ENCODE data around the gene TOX3.

The TOX3 gene

GRCh38 chr16:52535076-52535475, 11.9 kb downstream of the TOX3 start:
- DNase-seq = peak; percentile 37

DNA sequence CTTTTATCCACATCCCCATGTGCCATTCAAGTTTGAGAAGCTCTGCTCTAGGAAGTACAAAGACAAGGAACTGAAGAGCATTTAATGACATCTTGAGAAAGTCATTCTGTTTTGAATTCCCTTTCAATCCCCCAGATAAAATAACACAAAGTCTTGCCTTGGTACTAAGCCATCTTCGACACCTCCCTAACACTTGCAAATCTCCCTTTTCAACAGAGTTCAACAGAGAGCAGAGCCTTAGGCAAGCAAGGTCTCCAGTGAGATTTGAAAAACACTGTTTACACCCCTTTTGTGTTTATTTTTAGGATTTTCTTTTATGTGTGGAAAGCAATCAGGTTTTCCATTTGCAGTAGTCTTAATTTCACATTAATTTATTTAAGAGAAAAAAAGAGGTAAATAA, 13.6 kb downstream of the TOX3 start:
- no peak for DNase-seq

DNA sequence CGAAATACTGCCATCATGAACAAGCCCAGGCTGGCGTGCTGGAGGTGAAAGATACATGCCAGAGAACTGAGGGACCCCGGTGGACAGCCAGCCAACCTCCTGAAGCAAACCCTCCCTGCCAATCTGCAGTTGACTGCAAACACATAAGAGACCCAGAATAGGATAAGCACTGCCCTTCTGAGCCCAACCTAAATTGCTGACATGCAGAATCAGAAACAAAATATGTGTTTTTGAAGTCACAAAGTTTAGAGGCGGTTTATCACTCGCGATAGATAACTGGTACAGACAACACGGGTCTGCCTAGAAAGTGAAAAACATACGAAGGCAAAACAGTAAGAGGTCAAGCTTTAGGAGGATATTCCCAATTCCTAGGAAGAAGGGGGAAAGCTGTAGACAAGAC, 14.6 kb downstream of the TOX3 start:
- no peak for DNase-seq

- no peak for DNase-seq
Observed at GRCh38 chr16:52529226-52529625, 17.7 kb downstream of the TOX3 start.

DNA sequence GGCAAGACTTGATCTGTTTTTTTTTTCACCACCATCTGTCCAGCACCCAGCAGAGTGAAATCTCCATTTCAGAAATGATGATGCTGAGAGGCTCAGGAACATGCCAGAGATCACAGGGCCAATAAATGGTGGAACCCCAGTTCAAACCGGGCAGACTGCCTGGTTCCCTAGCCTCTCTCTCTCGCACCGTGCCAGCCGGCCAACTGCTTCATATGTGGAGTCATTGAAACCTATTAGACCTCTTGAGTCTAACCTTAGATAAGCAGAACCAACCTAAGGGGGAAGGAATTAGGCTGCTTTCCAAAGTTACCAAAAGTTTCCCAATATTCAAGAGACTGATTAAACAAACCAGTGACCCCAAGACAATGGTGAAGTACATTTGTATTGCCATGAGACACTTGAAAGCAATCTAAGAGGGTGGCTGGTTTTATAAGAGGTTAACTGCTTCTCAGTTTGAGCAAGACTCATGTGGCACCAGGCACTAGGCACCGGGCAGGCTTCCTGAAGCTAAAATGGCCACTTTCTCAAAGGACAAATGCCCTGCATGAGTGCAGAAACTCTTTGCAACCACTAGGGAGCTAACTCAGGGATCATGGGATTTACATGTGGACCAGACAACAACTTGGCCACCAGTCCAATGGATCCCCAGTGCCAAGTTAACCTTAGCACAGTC, 18.4 kb downstream of the TOX3 start:
- DNase-seq = peak; percentile 31

- no peak for DNase-seq
Observed at GRCh38 chr16:52526830-52527229, 20.1 kb downstream of the TOX3 start.

DNA sequence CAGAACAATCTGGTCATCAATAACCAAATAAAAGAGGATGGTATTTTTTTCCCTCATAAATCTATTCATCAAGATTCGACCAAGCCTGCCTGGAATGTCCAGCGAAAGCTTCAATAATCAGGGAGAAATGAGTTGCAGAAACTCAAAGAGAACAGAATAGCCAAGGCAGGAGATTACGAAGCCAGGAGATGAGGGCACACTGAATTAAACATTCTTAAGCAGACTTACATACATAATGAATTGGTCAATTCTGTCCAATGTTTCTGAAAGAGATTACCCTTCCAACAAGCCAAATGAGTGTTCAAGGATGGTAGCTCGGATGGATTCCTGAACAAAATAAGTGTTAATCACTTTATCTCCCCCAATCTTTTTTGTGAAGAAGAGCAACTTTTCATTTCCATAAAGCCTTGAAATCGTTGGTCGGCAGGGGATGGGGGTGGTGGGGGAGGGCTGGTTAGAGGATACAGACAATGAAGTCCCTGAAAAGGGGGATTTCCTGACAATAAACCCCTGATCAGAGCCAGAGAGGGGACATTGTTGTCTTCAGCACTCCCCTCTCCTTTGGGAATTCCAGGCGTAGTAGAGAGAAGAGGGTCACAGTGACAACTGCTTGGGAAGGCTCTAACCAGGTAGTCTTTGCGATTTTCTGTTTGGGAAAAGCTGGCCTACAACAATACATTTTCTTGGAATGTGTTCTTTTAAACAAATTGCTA, 20.7 kb downstream of the TOX3 start:
- DNase-seq = no peak

GRCh38 chr16:52521570-52521969, 25.4 kb downstream of the TOX3 start:
- DNase-seq = no peak

DNA sequence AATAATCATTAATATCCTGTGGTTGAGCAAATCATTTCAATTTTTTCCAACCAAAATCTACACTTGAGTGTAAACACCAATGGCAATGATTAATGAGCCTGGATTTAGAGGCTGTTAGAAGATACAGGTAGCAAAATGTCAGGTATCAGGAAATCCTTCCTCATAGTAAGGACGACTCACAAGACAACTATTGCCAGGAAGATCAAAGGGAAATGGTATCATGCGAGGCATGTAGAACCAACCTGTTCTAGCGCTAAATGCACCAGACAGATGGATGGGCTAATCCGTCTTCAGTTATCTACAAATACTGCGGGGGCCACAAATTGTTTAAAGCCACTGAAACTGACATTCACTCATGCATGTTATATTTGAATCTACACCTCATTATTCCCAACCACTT, 28.1 kb downstream of the TOX3 start:
- DNase-seq = no peak

DNA sequence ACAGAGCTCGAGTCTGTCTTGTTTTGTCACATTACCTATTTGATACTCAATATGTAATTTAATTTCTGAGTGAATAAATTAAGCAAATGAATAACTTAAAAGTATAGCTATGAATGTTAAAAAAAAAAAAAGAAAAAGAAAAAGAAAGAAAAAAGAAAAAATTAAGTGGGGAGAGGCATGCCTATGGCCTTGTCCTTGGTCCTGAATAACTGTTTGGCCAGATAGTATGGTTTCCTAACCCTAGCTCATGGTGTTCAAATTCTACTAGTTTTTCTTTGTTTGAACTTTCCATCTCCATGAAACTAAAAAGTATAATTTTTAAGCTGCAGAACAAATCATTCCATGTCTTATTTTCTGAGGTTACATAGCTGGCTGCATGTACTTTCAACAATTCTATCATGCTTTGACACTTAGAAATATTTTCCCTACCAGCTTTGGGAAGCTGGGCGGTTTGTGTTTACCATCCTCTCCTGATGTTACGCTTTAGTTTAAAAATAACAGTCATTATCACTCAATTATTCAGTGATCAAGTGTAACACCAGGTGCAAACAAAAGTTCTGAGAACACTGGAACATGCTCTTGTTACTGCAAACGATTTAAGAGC, 31.8 kb downstream of the TOX3 start:
- peak; percentile 5 for DNase-seq

DNA sequence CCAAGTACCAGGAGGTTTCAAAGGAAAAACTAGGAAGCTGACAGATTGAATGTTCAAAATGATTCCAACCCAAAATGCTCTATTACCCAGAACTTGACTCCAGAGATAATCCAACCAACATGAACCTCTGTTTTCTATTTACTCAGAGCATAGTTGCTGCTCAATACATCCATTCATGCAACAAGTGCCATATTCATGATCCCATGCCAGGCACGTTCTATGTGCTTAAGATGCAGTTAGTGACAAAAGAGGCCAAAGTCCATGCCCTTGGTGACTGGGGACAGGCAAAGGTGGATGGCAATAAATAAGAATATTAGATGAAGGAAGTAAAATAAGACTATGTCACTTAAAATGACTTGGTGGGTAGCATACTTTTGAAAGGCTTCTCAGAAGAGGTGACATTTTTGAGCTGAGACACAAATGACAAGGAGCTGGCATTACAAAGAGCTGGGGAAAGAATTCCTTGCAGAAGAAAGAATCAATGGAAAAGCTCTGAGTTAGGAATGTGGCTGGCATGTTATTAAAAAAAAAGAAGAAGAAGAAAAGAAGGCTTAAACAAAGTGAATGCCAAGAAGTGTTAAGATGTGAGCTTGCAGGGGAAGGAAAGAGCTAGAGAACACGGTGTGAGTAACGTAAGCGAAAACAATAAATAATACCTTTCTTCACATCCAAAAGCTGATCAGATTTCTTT, 34.5 kb downstream of the TOX3 start:
- DNase-seq = no peak

GRCh38 chr16:52501746-52502145, 45.2 kb downstream of the TOX3 start:
- no peak for DNase-seq

DNA sequence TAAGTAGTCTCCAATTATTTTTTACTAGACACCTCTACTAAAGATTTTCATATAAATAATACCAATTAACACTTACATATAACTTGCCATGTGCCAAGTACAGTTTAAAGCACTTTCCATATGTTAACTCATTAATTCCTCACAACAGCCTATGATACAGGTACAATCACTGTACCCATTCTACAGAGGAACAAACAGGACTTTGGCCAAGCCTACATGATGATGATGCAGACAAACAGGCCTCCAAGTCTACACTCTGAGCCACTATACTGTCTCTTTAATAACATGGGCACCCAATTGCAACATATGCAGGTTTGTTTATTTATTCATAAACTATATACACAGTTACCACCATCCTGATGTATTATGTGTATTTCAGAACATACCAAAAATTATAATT, 46.0 kb downstream of the TOX3 start:
- no peak for DNase-seq

DNA sequence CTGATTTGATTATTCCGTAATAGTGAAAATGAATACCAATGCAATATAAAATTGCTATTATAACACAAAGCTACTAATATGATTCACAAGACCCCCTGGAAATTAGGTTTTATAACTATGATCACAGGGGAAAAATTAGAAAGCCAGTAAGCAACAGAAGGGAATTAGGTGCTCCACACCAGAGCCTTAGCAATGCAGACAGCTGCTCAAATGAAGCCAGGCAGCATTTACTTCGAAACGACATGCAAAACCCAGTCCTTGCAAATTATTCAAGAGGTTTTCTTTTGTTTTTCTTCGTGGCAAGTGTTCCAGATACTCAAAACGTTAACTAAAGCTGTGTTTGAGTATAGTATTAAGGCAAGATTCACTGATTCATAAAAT, 47.9 kb downstream of the TOX3 start:
- no peak for DNase-seq

- DNase-seq = no peak
Observed at GRCh38 chr16:52498328-52499059, 48.4 kb downstream of the TOX3 start.

GRCh38 chr16:52497067-52497816, 49.7 kb downstream of the TOX3 start:
- DNase-seq = peak; percentile 29

GRCh38 chr16:52496051-52496876, 50.7 kb downstream of the TOX3 start:
- peak; percentile 6 for DNase-seq

- DNase-seq = peak; percentile 5
Observed at GRCh38 chr16:52494621-52495020, 52.3 kb downstream of the TOX3 start.

GRCh38 chr16:52494145-52494544, 52.8 kb downstream of the TOX3 start:
- DNase-seq = no peak

DNA sequence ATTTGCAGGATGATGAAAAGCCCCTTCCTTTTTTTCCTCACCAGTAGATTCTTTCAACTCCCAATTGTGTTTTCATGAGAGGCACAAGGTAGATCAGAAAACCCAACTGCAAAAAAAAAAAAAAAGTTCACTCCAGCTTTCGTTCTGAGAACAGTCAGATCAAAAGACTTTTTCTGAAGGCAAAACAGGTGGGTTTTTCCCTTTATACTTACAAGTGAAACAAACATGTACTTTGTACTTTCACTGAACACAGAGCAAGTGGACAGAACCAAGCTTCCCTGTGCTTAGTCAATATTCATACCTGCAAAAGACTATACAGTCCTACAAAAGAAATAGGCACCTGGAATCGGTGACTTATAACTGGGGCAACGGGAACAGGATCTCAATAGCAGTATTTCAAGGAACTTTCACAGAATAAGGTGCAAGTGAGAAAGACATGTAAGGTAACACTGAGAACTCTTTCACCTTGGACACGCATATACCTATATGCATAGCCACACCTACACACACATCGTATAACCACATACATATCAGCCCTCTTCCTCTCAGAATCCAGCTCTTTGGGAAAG, 54.1 kb downstream of the TOX3 start:
- no peak for DNase-seq

DNA sequence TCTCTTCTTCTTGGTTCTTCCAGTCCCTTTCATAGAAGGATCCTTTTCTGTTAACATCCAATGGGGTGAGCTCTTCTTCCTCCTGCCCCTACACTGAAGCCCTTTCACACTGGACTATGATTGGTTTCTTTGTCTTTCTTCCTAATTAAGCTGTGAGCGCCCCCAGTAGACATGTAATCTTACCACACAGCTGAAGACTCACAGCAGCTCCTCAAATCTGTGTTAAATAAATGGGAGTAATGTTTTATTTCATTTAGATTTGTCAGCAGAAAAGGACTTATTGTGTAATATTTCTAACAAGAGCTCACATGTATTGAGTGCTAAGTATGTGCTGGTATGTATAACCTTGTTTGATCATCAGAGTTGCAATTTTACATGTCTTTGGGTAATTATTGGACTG, 55.7 kb downstream of the TOX3 start:
- DNase-seq = no peak
